Hepatocyte (in vitro differentiated cells): Measurements from ENCODE around the gene PPP1R13L.

Source experiments
- CTCF ChIP-seq: fragments of 200-600 bp; sonication (generic); IDR thresholded peaks from 2 replicates; pipeline ENCODE4 v1.5.1; 2016; ENCODE audit warnings: antibody characterized with exemption, mild to moderate bottlenecking; ENCODE audit not compliant: poor library complexity
- EZH2 ChIP-seq: fragments of 200-600 bp; sonication (generic); IDR thresholded peaks from 2 replicates; pipeline ENCODE4 v1.6.1; 2016; ENCODE audit warnings: antibody characterized with exemption, mild to moderate bottlenecking, borderline replicate concordance
- EZH2phosphoT487 ChIP-seq: fragments of 200-600 bp; sonication (generic); IDR thresholded peaks from one replicate; pipeline ENCODE4 v1.6.1; 2018; ENCODE audit warnings: antibody characterized with exemption, mild to moderate bottlenecking, low read depth, moderate library complexity; ENCODE audit not compliant: unreplicated experiment, severe bottlenecking

- TF ChIP-seq EZH2phosphoT487 (no peak), CTCF (no peak), EZH2 (no peak)
Observed at GRCh38 chr19:45385392-45386221, 19.3 kb downstream of the PPP1R13L start.
